HL-60 (cell line): ENCODE measurements around the gene MEX3C.
A peak's percentile ranks its signal among the peaks of the same experiment; 100 is the strongest.

Experiments
- DNase-seq, 2 experiments: peaks; one replicate each; pipeline ENCODE4 v3.0.0-alpha.2; 2010 to 2020; ENCODE audit warnings: low read depth in 1 of 2, low spot score in 1 of 2
- H3K27ac ChIP-seq: fragments of 250-450 bp; sonication (Bioruptor Pico); replicated peaks from 2 replicates; pipeline ENCODE4 v1.5.1; 2020; ENCODE audit warnings: mild to moderate bottlenecking, moderate library complexity
- H3K27me3 ChIP-seq: fragments of 250-450 bp; sonication (Bioruptor Pico); 2 replicates; pipeline ENCODE4 v1.5.1; 2021; ENCODE audit warnings: mild to moderate bottlenecking, moderate library complexity; ENCODE audit not compliant: insufficient read depth, poor library complexity, severe bottlenecking
- H3K4me3 ChIP-seq: replicated peaks from 2 replicates; pipeline ENCODE4 v1.5.1; 2011; ENCODE audit warnings: mild to moderate bottlenecking, control low read depth, low read length; ENCODE audit not compliant: insufficient read depth
- GABPA ChIP-seq: IDR thresholded peaks from 2 replicates; pipeline ENCODE4 v1.6.1; 2012; ENCODE audit warnings: low read depth
- POLR2AphosphoS5 ChIP-seq: IDR thresholded peaks from 2 replicates; pipeline ENCODE4 v1.6.1; 2012; ENCODE audit warnings: low read depth
- SPI1 ChIP-seq: IDR thresholded peaks from 2 replicates; pipeline ENCODE4 v1.6.1; 2012; ENCODE audit warnings: low read depth, mild to moderate bottlenecking, borderline replicate concordance
- TF ChIP-seq, protein P1 (sequence below): IDR thresholded peaks from one replicate; pipeline ENCODE4 v1.5.1; 2011; ENCODE audit warnings: low read length, control low read depth, inconsistent platforms; ENCODE audit not compliant: insufficient read depth
- TF ChIP-seq, protein P2 (sequence below): IDR thresholded peaks from 2 replicates; pipeline ENCODE4 v1.6.1; 2012; ENCODE audit warnings: low read depth; ENCODE audit not compliant: insufficient replicate concordance

MEX3C gene

DNA sequence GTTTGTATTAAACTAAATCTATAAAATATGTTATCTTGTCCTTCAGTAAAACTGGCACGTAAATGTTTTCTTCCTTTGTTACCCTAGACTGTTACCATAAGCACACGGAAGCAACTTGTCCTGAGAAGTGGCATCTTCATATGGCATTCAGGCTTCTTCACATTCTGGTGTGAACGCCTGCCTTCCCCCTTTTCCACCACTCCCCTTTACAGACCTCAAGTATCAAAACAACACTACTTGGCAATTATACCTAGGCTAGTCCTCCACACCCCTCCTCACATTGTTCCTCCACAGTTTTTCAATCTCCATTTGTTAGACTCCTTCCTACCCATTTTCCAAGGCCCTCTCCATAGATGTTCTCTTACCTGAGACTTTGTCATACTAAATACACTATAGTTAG lies 2.9 kb downstream of the MEX3C start:
- no peaks in the 10 kb centered on the region for H3K27me3 ChIP-seq
- TF ChIP-seq, protein P1, sequence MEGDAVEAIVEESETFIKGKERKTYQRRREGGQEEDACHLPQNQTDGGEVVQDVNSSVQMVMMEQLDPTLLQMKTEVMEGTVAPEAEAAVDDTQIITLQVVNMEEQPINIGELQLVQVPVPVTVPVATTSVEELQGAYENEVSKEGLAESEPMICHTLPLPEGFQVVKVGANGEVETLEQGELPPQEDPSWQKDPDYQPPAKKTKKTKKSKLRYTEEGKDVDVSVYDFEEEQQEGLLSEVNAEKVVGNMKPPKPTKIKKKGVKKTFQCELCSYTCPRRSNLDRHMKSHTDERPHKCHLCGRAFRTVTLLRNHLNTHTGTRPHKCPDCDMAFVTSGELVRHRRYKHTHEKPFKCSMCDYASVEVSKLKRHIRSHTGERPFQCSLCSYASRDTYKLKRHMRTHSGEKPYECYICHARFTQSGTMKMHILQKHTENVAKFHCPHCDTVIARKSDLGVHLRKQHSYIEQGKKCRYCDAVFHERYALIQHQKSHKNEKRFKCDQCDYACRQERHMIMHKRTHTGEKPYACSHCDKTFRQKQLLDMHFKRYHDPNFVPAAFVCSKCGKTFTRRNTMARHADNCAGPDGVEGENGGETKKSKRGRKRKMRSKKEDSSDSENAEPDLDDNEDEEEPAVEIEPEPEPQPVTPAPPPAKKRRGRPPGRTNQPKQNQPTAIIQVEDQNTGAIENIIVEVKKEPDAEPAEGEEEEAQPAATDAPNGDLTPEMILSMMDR: no peak
- TF ChIP-seq POLR2AphosphoS5: no peak
- TF ChIP-seq, protein P2, sequence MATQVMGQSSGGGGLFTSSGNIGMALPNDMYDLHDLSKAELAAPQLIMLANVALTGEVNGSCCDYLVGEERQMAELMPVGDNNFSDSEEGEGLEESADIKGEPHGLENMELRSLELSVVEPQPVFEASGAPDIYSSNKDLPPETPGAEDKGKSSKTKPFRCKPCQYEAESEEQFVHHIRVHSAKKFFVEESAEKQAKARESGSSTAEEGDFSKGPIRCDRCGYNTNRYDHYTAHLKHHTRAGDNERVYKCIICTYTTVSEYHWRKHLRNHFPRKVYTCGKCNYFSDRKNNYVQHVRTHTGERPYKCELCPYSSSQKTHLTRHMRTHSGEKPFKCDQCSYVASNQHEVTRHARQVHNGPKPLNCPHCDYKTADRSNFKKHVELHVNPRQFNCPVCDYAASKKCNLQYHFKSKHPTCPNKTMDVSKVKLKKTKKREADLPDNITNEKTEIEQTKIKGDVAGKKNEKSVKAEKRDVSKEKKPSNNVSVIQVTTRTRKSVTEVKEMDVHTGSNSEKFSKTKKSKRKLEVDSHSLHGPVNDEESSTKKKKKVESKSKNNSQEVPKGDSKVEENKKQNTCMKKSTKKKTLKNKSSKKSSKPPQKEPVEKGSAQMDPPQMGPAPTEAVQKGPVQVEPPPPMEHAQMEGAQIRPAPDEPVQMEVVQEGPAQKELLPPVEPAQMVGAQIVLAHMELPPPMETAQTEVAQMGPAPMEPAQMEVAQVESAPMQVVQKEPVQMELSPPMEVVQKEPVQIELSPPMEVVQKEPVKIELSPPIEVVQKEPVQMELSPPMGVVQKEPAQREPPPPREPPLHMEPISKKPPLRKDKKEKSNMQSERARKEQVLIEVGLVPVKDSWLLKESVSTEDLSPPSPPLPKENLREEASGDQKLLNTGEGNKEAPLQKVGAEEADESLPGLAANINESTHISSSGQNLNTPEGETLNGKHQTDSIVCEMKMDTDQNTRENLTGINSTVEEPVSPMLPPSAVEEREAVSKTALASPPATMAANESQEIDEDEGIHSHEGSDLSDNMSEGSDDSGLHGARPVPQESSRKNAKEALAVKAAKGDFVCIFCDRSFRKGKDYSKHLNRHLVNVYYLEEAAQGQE: no peak
- no peak for TF ChIP-seq GABPA
- 0 out of 2 replicates have a peak, but pooled peaks have one; percentile 2 for TF ChIP-seq SPI1
- peak overlapping the region; percentile 85 for H3K27ac ChIP-seq
- DNase-seq: peak in 1 of 2 experiments; percentile 36
- peak overlapping the region; percentile 73 for H3K4me3 ChIP-seq

DNA sequence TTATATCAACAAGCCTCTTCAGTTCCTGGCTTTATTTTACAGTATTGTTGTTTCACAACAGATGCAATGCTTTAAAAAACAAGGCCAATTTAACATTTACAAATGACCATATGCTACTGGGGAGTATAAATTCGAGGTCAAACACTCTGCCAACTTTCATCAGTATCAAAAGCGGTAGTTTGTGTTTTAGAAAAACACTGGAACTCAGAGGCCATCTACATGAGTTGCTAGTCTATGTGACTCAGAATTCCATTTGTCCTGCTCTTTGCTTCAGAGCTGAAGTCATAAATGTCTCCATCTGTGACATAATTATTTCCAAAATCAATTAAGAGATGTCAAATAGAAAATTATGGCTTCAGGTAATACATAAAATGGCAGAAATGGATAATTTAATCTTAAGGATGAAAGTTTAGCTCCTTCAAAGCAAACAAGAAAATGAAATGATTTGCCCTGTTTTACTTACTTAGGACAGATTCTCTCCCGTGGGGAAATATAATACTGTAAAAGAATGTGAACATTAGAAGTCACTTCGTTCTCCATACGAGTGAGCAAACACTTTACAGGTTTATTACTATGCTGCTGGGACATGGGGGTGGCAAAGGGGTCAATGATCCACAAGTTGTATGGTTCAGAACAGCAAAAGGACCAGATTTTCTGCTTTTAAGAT lies 3.7 kb downstream of the MEX3C start:
- Histone ChIP-seq H3K4me3 (no peak overlapping the region), H3K27me3 (no peaks in the 10 kb centered on the region), H3K27ac (no peak overlapping the region)
- no peak for TF ChIP-seq SPI1
- TF ChIP-seq GABPA: no peak
- TF ChIP-seq, protein P2: no peak
- TF ChIP-seq POLR2AphosphoS5: no peak
- TF ChIP-seq, protein P1: no peak
- DNase-seq: no peak

DNA sequence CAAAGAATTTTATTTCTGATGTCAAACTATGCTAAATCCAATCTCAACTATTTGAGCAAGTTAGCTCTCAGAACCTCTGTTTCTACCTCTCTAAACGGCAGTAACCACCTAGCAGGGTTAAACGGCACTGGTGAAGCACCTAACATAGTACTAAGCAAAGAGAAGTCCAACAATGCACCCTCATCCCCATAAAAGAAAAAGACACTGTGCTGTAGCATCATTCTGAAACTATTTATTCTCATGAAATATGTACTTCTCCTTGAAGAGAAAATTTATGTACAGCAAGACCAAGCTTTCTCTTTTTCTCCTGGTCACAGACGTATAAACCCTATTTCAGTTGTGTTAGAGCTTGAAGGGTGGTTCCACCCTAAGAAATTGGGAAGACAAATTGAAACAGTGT lies 4.8 kb downstream of the MEX3C start:
- H3K27ac ChIP-seq: no peak overlapping the region
- H3K27me3 ChIP-seq: no peaks in the 10 kb centered on the region
- H3K4me3 ChIP-seq: no peak overlapping the region
- DNase-seq: no peak
- TF ChIP-seq GABPA: no peak
- TF ChIP-seq, protein P1: no peak
- TF ChIP-seq SPI1: no peak
- TF ChIP-seq, protein P2: no peak
- no peak for TF ChIP-seq POLR2AphosphoS5
